Activated T-helper 17 cell treated with anti-CD3 and anti-CD28 coated beads, Interleukin-2, amount 50 U/mL, for 72 hours (primary cell): ENCODE measurements around the gene ABCG4. TPM values are rescaled to one million over a fixed set of nuclear protein-coding genes. Genes with fewer than 3 reads are reported as not detected.
A peak's percentile ranks its signal among the peaks of the same experiment; 100 is the strongest.

Source experiments
- ATAC-seq: fragments of 150-1000 bp; cut with Tn5 transposase; replicated peaks from 2 replicates; pipeline ENCODE4 v1.10.0; 2021; ENCODE audit warnings: mild to moderate bottlenecking, moderate library complexity
- H3K27ac Mint-ChIP-seq: one replicate; pipeline ENCODE4 v1.8.0; 2022; ENCODE audit warnings: mixed read lengths
- H3K27me3 Mint-ChIP-seq: one replicate; pipeline ENCODE4 v1.8.0; 2022; ENCODE audit warnings: mixed read lengths
- H3K36me3 Mint-ChIP-seq: one replicate; pipeline ENCODE4 v1.8.0; 2022; ENCODE audit warnings: low read depth, mild to moderate bottlenecking, mixed read lengths
- H3K4me1 Mint-ChIP-seq: one replicate; pipeline ENCODE4 v1.8.0; 2022; ENCODE audit warnings: mixed read lengths
- H3K4me3 Mint-ChIP-seq: one replicate; pipeline ENCODE4 v1.8.0; 2022; ENCODE audit warnings: mild to moderate bottlenecking, mixed read lengths
- H3K9me3 Mint-ChIP-seq: one replicate; pipeline ENCODE4 v1.8.0; 2022; ENCODE audit warnings: mixed read lengths
- total RNA-seq, 2 donors: library from RNA; stranded (reverse); gene quantifications; one replicate each; pipeline ENCODE4 v1.2.3, GENCODE V29; 2022

Gene ABCG4
- total RNA-seq, 2 donors from 2014 or later: not detected

- Mint-ChIP-seq H3K9me3 (no peaks in the 10 kb centered on the region), H3K27ac (no peak overlapping the region), H3K4me3 (peak overlapping the region; percentile 45), H3K4me1 (peaks cover 20% of the 10 kb centered on the region), H3K36me3 (peaks cover 13% of the 10 kb centered on the region), H3K27me3 (no peaks in the 10 kb centered on the region)
- no peak for ATAC-seq
Measured at GRCh38 chr11:119209186-119209585, 60.3 kb downstream of the ABCG4 start.

DNA sequence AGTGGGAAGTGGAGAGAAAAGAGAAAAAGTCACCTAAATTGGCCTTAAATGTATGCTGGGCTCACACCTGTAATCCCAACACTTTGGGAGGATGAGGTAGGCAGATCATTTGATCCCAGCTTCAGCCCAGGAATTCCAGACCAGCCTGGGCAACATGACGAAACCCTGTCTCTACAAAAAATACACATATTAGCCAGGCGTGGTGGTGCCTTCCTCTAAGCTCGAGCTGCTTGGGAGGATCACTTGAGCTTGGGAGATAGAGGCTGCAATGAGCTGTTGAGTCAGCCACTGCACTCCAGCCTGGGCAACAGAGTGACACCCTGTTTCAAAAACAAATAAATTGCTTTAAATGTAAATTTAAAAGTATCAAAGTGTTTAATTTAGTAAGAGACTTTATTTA lies 61.2 kb downstream of the ABCG4 start:
- peaks cover 17% of the 10 kb centered on the region for H3K36me3 Mint-ChIP-seq
- H3K9me3 Mint-ChIP-seq: no peaks in the 10 kb centered on the region
- no peak for ATAC-seq
- no peak overlapping the region for H3K27ac Mint-ChIP-seq
- H3K4me3 Mint-ChIP-seq: no peak overlapping the region
- peaks cover 26% of the 10 kb centered on the region for H3K4me1 Mint-ChIP-seq
- H3K27me3 Mint-ChIP-seq: no peaks in the 10 kb centered on the region

Other genes with a start within 250 kb of the ABCG4 start
- 10 to 100 TPM; 30.2 to 49.6 TPM for gene BCL9L, start 223.1 kb upstream of the ABCG4 start, total RNA-seq
- gene UPK2, start 192.8 kb upstream of the ABCG4 start, total RNA-seq: 1 to 10 TPM in 1 of 2 donors, under 1 TPM in 1; 0.43 to 7.1 TPM
- gene FOXR1, start 177.3 kb upstream of the ABCG4 start, total RNA-seq: under 1 TPM in 1 of 2 donors, not detected in 1; 0.98 TPM
- gene CENATAC, start 150.9 kb upstream of the ABCG4 start, total RNA-seq: 10 to 100 TPM; 38.9 to 44.8 TPM
- gene RPS25, start 130.7 kb upstream of the ABCG4 start, total RNA-seq: 1,000 to 10,000 TPM; 1,597 to 2,232 TPM
- gene TRAPPC4, start 130.3 kb upstream of the ABCG4 start, total RNA-seq: 10 to 100 TPM; 75.2 to 77.6 TPM
- gene SLC37A4, start 118.2 kb upstream of the ABCG4 start, total RNA-seq: 10 to 100 TPM; 28.1 to 36.8 TPM
- 100 to 1,000 TPM in 1 of 2 donors, 10 to 100 TPM in 1; 67.7 to 117 TPM for gene HYOU1, start 91.8 kb upstream of the ABCG4 start, total RNA-seq
- gene VPS11, start 81.2 kb upstream of the ABCG4 start, total RNA-seq: 10 to 100 TPM; 31.7 to 33.7 TPM
- gene HMBS, start 64.2 kb upstream of the ABCG4 start, total RNA-seq: 10 to 100 TPM; 15.7 to 26.3 TPM
- gene DPAGT1, start 47.2 kb upstream of the ABCG4 start, total RNA-seq: 10 to 100 TPM; 57.6 to 85.7 TPM
- gene C2CD2L, start 41.7 kb upstream of the ABCG4 start, total RNA-seq: 10 to 100 TPM; 16.5 to 26.4 TPM
- 10 to 100 TPM; 41.6 to 47.5 TPM for gene HINFP, start 27.5 kb upstream of the ABCG4 start, total RNA-seq
- 10 to 100 TPM in 1 of 2 donors, 1 to 10 TPM in 1; 9.7 to 10.3 TPM for gene NLRX1, start 19.7 kb downstream of the ABCG4 start, total RNA-seq
- under 1 TPM in 1 of 2 donors, not detected in 1; 0.19 TPM for gene NHERF4, start 36.4 kb downstream of the ABCG4 start, total RNA-seq
- gene CBL, start 57.3 kb downstream of the ABCG4 start, total RNA-seq: 10 to 100 TPM; 35.9 to 41.7 TPM
- gene MCAM, start 168.1 kb downstream of the ABCG4 start, total RNA-seq: 10 to 100 TPM in 1 of 2 donors, 1 to 10 TPM in 1; 8.2 to 31.1 TPM
- gene RNF26, start 185.5 kb downstream of the ABCG4 start, total RNA-seq: 10 to 100 TPM; 23.7 to 32.6 TPM
- gene C1QTNF5, start 191.8 kb downstream of the ABCG4 start, total RNA-seq: not detected
- not detected for gene MFRP, start 197.7 kb downstream of the ABCG4 start, total RNA-seq
- 1 to 10 TPM in 1 of 2 donors, under 1 TPM in 1; 0.52 to 1.3 TPM for gene USP2, start 232.6 kb downstream of the ABCG4 start, total RNA-seq